Uterus (tissue), 4 donors: ENCODE data around the gene RGPD8. TPM values are rescaled to one million over a fixed set of nuclear protein-coding genes. Genes with fewer than 3 reads are reported as not detected.

ENCODE experiments used
- DNase-seq, 2 donors: peaks; one replicate each; pipeline ENCODE4 v3.0.0-alpha.2; 2019 to 2020
- H3K27ac ChIP-seq, 2 donors: fragments of 200-600 bp; sonication (generic); 1 replicate in 1 of 2; 2 replicates in 1 of 2; pipeline ENCODE4 v1.5.1; 2016 to 2018
- H3K27me3 ChIP-seq, 2 donors: fragments of 200-600 bp; sonication (generic); one replicate each; pipeline ENCODE4 v1.5.1; 2018 to 2019; ENCODE audit warnings: control low read depth in 1 of 2
- H3K36me3 ChIP-seq, 2 donors: fragments of 200-600 bp; sonication (generic); one replicate each; pipeline ENCODE4 v1.5.1; 2019; ENCODE audit warnings: control low read depth in 1 of 2
- H3K4me1 ChIP-seq, 2 donors: fragments of 200-600 bp; sonication (generic); one replicate each; pipeline ENCODE4 v1.5.1; 2018 to 2019; ENCODE audit warnings: control low read depth in 1 of 2
- H3K4me3 ChIP-seq, 2 donors: fragments of 200-600 bp; sonication (generic); 1 replicate in 1 of 2; 2 replicates in 1 of 2; pipeline ENCODE4 v1.5.1; 2018 to 2019; ENCODE audit warnings: mild to moderate bottlenecking in 1 of 2
- H3K9me3 ChIP-seq, 2 donors: fragments of 200-600 bp; sonication (generic); one replicate each; pipeline ENCODE4 v1.5.1; 2019; ENCODE audit warnings: control low read depth in 1 of 2
- POLR2A ChIP-seq, 2 donors: fragments of 450-650 bp; IDR thresholded peaks; one replicate each; pipeline ENCODE4 v1.6.1; 2016; ENCODE audit warnings: antibody characterized with exemption in 2 of 2, mild to moderate bottlenecking in 1 of 2, moderate library complexity in 1 of 2
- intact Hi-C: fragments of 100-400 bp; cut with DNase I; formaldehyde crosslinking; loops from one replicate; pipeline ENCODE4 v1.15.1; 2023; ENCODE audit warnings: low total_unique reads
- total RNA-seq, 4 donors: library from RNA; depleted of rRNA in 3 of 4; stranded (reverse); fragments of >200 nt in 3 of 4; gene quantifications; one replicate each; pipeline versions ENCODE4 v1.1.0 to v1.2.4, GENCODE V29; 2014 to 2023
- TF ChIP-seq, protein P1 (sequence below), 4 experiments: fragments of 200-600 bp in 2 of 4; fragments of 450-650 bp in 2 of 4; sonication (generic) in 2 of 4; IDR thresholded peaks; one replicate each; pipeline ENCODE4 v1.5.1; 2016 to 2019; ENCODE audit warnings: antibody characterized with exemption in 4 of 4, mild to moderate bottlenecking in 2 of 4, moderate library complexity in 1 of 4
- donor health status: DM: yes; HTN: yes; CAD: no.

The RGPD8 gene
- total RNA-seq, 4 donors from 2014 or later = 5.3 to 39.8 (median 25.1) TPM

DNA sequence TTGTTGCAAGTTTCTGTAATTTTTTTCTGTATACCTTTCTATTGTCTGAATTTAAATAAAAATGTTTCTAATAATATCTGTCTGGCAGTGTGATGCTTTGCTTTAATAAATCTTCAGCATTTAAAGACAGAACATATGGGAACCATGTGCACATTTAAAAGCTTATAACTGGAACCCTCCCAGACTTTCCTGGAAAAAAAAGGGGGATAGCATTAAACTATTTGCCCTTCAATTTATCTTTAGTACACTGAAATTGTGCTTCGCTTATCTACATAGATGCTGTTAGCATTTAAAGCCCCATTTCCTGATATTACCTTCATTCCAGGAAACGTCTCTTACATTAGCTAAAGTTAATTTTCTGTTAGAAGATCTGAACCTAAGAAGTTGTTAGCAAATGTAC, 93.5 kb downstream of the RGPD8 start:
- H3K9me3 ChIP-seq = no peaks in the 10 kb centered on the region
- H3K4me1 ChIP-seq = no peaks in the 10 kb centered on the region
- H3K36me3 ChIP-seq = no peaks in the 10 kb centered on the region
- H3K4me3 ChIP-seq = no peak overlapping the region
- TF ChIP-seq, protein P1, sequence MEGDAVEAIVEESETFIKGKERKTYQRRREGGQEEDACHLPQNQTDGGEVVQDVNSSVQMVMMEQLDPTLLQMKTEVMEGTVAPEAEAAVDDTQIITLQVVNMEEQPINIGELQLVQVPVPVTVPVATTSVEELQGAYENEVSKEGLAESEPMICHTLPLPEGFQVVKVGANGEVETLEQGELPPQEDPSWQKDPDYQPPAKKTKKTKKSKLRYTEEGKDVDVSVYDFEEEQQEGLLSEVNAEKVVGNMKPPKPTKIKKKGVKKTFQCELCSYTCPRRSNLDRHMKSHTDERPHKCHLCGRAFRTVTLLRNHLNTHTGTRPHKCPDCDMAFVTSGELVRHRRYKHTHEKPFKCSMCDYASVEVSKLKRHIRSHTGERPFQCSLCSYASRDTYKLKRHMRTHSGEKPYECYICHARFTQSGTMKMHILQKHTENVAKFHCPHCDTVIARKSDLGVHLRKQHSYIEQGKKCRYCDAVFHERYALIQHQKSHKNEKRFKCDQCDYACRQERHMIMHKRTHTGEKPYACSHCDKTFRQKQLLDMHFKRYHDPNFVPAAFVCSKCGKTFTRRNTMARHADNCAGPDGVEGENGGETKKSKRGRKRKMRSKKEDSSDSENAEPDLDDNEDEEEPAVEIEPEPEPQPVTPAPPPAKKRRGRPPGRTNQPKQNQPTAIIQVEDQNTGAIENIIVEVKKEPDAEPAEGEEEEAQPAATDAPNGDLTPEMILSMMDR (IDR thresholded peaks at IDR 0.05) = no peak
- TF ChIP-seq POLR2A (IDR thresholded peaks at IDR 0.05) = no peak
- H3K27me3 ChIP-seq = no peaks in the 10 kb centered on the region
- DNase-seq = no peak
- no peak overlapping the region for H3K27ac ChIP-seq
- intact Hi-C loops = no loop called here

DNA sequence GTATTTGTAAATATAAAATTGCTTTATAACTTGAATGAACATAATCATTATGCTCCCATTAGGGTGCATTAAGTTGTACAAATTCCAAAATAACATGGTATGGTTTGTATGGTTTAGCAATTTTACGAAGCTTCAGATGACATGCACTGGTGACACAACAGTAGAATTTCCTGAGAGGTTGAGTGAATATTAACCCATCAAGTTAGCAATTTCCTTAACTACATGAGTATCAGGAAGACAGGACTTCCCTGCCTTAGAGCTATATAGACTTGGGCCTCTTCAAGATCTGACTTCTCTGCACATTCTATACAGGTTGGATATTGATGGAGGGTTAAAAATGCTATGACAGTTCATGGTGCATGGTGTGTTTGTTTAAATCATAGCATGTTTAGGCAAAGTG, 97.8 kb downstream of the RGPD8 start:
- intact Hi-C loops = no loop called here

DNA sequence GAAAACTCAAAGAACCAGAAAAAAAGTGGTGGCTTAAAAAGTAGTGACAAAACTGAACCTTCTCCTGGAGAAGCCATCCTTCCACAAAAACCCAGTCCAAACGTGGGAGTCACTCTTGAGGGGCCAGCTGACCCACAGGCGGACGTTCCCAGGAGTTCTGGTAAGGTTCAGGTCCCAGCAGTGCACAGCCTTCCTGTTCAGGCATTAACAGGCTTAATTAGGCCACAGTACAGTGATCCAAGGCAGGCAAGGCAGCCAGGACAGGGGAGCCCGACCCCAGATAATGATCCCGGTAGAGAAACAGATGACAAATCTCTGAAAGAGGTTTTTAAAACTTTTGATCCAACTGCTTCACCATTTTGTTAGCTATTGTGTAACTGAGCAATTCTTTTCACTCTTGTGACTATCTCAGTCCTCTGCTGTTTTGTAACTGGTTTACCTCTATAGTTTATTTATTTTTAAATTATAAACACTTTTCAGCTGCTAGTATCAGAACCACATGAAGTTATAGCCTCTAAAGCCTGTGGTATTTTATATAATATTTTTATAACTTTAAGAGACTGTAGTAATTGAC, 101.2 kb downstream of the RGPD8 start:
- Histone ChIP-seq H3K36me3 (no peaks in the 10 kb centered on the region), H3K4me3 (no peak overlapping the region), H3K27me3 (no peaks in the 10 kb centered on the region), H3K9me3 (no peaks in the 10 kb centered on the region), H3K4me1 (no peaks in the 10 kb centered on the region), H3K27ac (no peak overlapping the region)
- TF ChIP-seq POLR2A (IDR thresholded peaks at IDR 0.05) = no peak
- TF ChIP-seq, protein P1 (IDR thresholded peaks at IDR 0.05) = no peak
- DNase-seq = no peak
- intact Hi-C loops = no loop called here

More for the DNA sequence above, 97.8 kb downstream of the RGPD8 start:
- H3K4me3 ChIP-seq = no peak overlapping the region
- H3K9me3 ChIP-seq = no peaks in the 10 kb centered on the region
- no peaks in the 10 kb centered on the region for H3K4me1 ChIP-seq
- no peak for DNase-seq
- H3K27ac ChIP-seq = no peak overlapping the region
- H3K27me3 ChIP-seq = no peaks in the 10 kb centered on the region
- no peaks in the 10 kb centered on the region for H3K36me3 ChIP-seq
- no peak for TF ChIP-seq POLR2A (IDR thresholded peaks at IDR 0.05)
- TF ChIP-seq, protein P1 (IDR thresholded peaks at IDR 0.05) = no peak

DNA sequence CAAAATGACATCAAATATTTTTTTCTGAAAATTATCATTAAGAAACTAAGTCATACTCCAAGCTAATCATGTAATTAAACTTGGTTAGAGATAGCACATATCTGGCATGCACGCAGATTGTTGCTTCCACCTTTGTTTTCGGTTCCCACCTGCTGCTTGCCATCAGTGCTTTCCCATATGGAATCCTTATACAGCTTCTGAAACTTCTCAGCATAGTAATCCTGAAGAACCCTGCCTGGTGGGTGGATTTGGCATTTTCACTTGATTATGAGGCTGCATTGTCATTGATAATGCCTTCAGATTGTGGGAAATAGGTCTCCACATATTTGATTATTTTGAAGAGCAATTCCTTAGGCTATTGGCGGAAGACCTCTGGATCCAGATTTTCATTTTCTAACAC, 110.5 kb downstream of the RGPD8 start:
- no peak overlapping the region for H3K4me3 ChIP-seq
- intact Hi-C loops = no loop called here
- TF ChIP-seq, protein P1 (IDR thresholded peaks at IDR 0.05) = no peak
- TF ChIP-seq POLR2A (IDR thresholded peaks at IDR 0.05) = no peak
- no peaks in the 10 kb centered on the region for H3K9me3 ChIP-seq
- no peak overlapping the region for H3K27ac ChIP-seq
- H3K36me3 ChIP-seq = no peaks in the 10 kb centered on the region
- H3K27me3 ChIP-seq = no peaks in the 10 kb centered on the region
- no peaks in the 10 kb centered on the region for H3K4me1 ChIP-seq
- no peak for DNase-seq

DNA sequence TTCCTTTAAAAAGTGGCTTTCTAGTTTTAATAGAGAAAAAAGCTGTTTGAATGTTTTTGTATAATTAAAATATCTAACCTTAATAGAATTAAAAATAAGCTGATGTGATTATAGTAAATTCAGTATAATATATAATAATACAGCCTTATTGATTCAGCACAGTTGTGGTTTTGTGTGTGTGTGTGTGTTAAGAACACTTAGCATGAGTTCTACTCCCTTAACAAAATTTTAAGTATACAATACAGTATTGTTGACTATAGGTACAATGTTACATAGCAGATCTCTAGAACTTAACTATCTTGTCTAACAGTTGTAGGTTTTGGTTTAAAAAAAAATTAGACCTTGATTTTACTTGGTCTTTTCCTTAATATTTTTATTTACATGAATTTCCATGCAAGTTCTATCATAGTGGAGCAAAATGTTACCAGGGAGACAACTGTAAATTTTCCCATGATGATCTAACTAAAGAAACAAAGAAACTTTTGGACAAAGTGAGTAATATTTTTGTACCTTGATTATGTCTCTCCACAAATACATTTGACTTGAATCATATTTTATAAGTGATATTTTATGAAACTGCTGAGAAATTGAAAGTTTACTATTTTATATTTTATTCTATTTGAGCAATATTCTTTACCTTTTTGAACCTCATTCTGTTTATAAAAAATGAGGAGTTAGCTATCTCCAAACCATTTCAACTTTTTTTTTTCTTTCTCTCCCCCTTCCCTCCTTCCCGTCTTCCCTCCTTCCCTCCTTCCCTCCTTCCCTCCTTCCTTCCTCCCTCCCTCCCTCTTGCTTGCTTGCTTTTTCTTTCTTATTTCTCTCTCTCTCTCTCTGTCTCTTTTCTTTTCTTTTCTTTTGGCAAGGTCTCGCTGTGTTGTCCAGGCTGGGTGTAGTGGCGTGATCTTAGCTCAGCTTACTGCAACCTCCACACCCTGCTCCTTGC, 111.8 kb downstream of the RGPD8 start:
- DNase-seq = no peak
- H3K4me3 ChIP-seq = no peak overlapping the region
- TF ChIP-seq, protein P1 (IDR thresholded peaks at IDR 0.05) = no peak
- no peak for TF ChIP-seq POLR2A (IDR thresholded peaks at IDR 0.05)
- no peak overlapping the region for H3K27ac ChIP-seq
- intact Hi-C loops = no loop called here
- H3K4me1 ChIP-seq = no peaks in the 10 kb centered on the region
- H3K27me3 ChIP-seq = no peaks in the 10 kb centered on the region
- H3K9me3 ChIP-seq = no peaks in the 10 kb centered on the region
- H3K36me3 ChIP-seq = no peaks in the 10 kb centered on the region
